Cardiac fibroblast (primary cell): ENCODE measurements around the gene WNT9B.

Experiments
- DNase-seq, 2 donors: peaks; one replicate each; pipeline versions ENCODE4 v3.0.0 to v3.0.0-alpha.2; 2010; ENCODE audit warnings: low read depth in 2 of 2
- H3K4me3 ChIP-seq, 2 donors: replicated peaks in 1 of 2; 1 replicate in 1 of 2; 2 replicates in 1 of 2; pipeline ENCODE4 v1.5.1; 2011; ENCODE audit warnings: low read depth in 2 of 2, low read length in 2 of 2, mild to moderate bottlenecking in 2 of 2, moderate library complexity in 1 of 2
- CTCF ChIP-seq: IDR thresholded peaks from one replicate; pipeline ENCODE4 v1.5.1; 2011; ENCODE audit warnings: low read depth, mild to moderate bottlenecking, low read length, inconsistent platforms

The WNT9B gene

GRCh38 chr17:46901291-46901690 is 49.9 kb downstream of the WNT9B start:
- no peak for TF ChIP-seq CTCF
- H3K4me3 ChIP-seq, result no peak overlapping the region
- DNase-seq, result no peak

GRCh38 chr17:46903762-46904672 is 52.6 kb downstream of the WNT9B start:
- no peak overlapping the region for H3K4me3 ChIP-seq
- no peak for DNase-seq
- no peak for TF ChIP-seq CTCF

GRCh38 chr17:46908068-46908737 is 56.8 kb downstream of the WNT9B start:
- no peak for DNase-seq
- no peak overlapping the region for H3K4me3 ChIP-seq
- TF ChIP-seq CTCF, result no peak

GRCh38 chr17:46910179-46910927 is 59.0 kb downstream of the WNT9B start:
- DNase-seq, result no peak
- H3K4me3 ChIP-seq, result no peak overlapping the region
- no peak for TF ChIP-seq CTCF

- no peak for TF ChIP-seq CTCF
- no peak overlapping the region for H3K4me3 ChIP-seq
- no peak for DNase-seq
Measured at GRCh38 chr17:46911311-46911710, 59.9 kb downstream of the WNT9B start.

- DNase-seq, result no peak
- H3K4me3 ChIP-seq, result no peak overlapping the region
- TF ChIP-seq CTCF, result no peak
Measured at GRCh38 chr17:46915596-46915995, 64.2 kb downstream of the WNT9B start.
